Measurements from ENCODE around the gene DYNC1I2. TPM values are rescaled to one million over a fixed set of nuclear protein-coding genes. Genes with fewer than 3 reads are reported as not detected.

Gene DYNC1I2
- total RNA-seq, 1 donor from 2014 or later = 121 TPM

- TF ChIP-seq, protein P1, sequence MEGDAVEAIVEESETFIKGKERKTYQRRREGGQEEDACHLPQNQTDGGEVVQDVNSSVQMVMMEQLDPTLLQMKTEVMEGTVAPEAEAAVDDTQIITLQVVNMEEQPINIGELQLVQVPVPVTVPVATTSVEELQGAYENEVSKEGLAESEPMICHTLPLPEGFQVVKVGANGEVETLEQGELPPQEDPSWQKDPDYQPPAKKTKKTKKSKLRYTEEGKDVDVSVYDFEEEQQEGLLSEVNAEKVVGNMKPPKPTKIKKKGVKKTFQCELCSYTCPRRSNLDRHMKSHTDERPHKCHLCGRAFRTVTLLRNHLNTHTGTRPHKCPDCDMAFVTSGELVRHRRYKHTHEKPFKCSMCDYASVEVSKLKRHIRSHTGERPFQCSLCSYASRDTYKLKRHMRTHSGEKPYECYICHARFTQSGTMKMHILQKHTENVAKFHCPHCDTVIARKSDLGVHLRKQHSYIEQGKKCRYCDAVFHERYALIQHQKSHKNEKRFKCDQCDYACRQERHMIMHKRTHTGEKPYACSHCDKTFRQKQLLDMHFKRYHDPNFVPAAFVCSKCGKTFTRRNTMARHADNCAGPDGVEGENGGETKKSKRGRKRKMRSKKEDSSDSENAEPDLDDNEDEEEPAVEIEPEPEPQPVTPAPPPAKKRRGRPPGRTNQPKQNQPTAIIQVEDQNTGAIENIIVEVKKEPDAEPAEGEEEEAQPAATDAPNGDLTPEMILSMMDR (IDR thresholded peaks at IDR 0.05; ENCODE audit: insufficient read depth, low read depth, low read length) = no peak
- TF ChIP-seq EZH2 (IDR thresholded peaks at IDR 0.05; ENCODE audit: insufficient read depth, low read length) = no peak
- Histone ChIP-seq H3K4me1 (ENCODE audit: insufficient read depth, low read length) (no peaks in the 10 kb centered on the region), H3K27me3 (ENCODE audit: insufficient read depth, low read length) (no peaks in the 10 kb centered on the region), H2AFZ (ENCODE audit: low read depth, low read length) (no peak overlapping the region), H3K36me3 (ENCODE audit: insufficient read depth, low read length) (peaks cover 16% of the 10 kb centered on the region), H4K20me1 (ENCODE audit: insufficient read depth, low read length) (peaks cover 81% of the 10 kb centered on the region), H3K9me3 (ENCODE audit: insufficient read depth, low read depth, low read length) (no peaks in the 10 kb centered on the region), H3K9ac (ENCODE audit: low read length) (no peak overlapping the region), H3K4me2 (ENCODE audit: low read length) (no peak overlapping the region), H3K79me2 (ENCODE audit: insufficient read depth, low read length) (peaks cover 92% of the 10 kb centered on the region), H3K4me3 (ENCODE audit: insufficient read depth, low read depth, low read length) (no peak overlapping the region), H3K27ac (ENCODE audit: low read depth, low read length) (no peak overlapping the region)
- H3K27me3 Mint-ChIP-seq (ENCODE audit: low read depth, unreplicated experiment) = no peaks in the 10 kb centered on the region
- peaks cover 4% of the 10 kb centered on the region for H3K36me3 Mint-ChIP-seq (ENCODE audit: low read depth, unreplicated experiment)
- no peaks in the 10 kb centered on the region for H3K9me3 Mint-ChIP-seq (ENCODE audit: unreplicated experiment)
- H3K27ac Mint-ChIP-seq (ENCODE audit: unreplicated experiment) = peak overlapping the region; percentile 41
- H3K4me1 Mint-ChIP-seq (ENCODE audit: low read depth, unreplicated experiment) = peaks cover 12% of the 10 kb centered on the region
- DNase-seq (ENCODE audit: low read depth) = peak; percentile 36
- H3K4me3 Mint-ChIP-seq (ENCODE audit: unreplicated experiment) = no peak overlapping the region
- FAIRE-seq = peak; percentile 67
Observed at GRCh38 chr2:171702781-171703556, 15.7 kb downstream of the DYNC1I2 start.

GRCh38 chr2:171703574-171704347, 16.5 kb downstream of the DYNC1I2 start:
- no peak for TF ChIP-seq EZH2 (IDR thresholded peaks at IDR 0.05; ENCODE audit: insufficient read depth, low read length)
- TF ChIP-seq, protein P1 (IDR thresholded peaks at IDR 0.05; ENCODE audit: insufficient read depth, low read depth, low read length) = peak; percentile 35
- Histone ChIP-seq H4K20me1 (ENCODE audit: insufficient read depth, low read length) (peaks cover 76% of the 10 kb centered on the region), H3K4me2 (ENCODE audit: low read length) (no peak overlapping the region), H3K79me2 (ENCODE audit: insufficient read depth, low read length) (peaks cover 88% of the 10 kb centered on the region), H3K4me1 (ENCODE audit: insufficient read depth, low read length) (no peaks in the 10 kb centered on the region), H3K9ac (ENCODE audit: low read length) (no peak overlapping the region), H3K27me3 (ENCODE audit: insufficient read depth, low read length) (no peaks in the 10 kb centered on the region), H3K9me3 (ENCODE audit: insufficient read depth, low read depth, low read length) (no peaks in the 10 kb centered on the region), H3K4me3 (ENCODE audit: insufficient read depth, low read depth, low read length) (no peak overlapping the region), H2AFZ (ENCODE audit: low read depth, low read length) (no peak overlapping the region), H3K27ac (ENCODE audit: low read depth, low read length) (no peak overlapping the region), H3K36me3 (ENCODE audit: insufficient read depth, low read length) (peaks cover 17% of the 10 kb centered on the region)
- Mint-ChIP-seq H3K27me3 (ENCODE audit: low read depth, unreplicated experiment) (no peaks in the 10 kb centered on the region), H3K27ac (ENCODE audit: unreplicated experiment) (peak overlapping the region; percentile 89), H3K4me1 (ENCODE audit: low read depth, unreplicated experiment) (peaks cover 12% of the 10 kb centered on the region), H3K4me3 (ENCODE audit: unreplicated experiment) (no peak overlapping the region), H3K36me3 (ENCODE audit: low read depth, unreplicated experiment) (peaks cover 4% of the 10 kb centered on the region), H3K9me3 (ENCODE audit: unreplicated experiment) (no peaks in the 10 kb centered on the region)
- DNase-seq (ENCODE audit: low read depth) = peak; percentile 9
- peak; percentile 62 for FAIRE-seq
